Endothelial cell of umbilical vein (primary cell): Measurements from ENCODE around the gene DEFB124.
A peak's percentile ranks its signal among the peaks of the same experiment; 100 is the strongest.

Experiments
- EZH2 ChIP-seq: IDR thresholded peaks from 2 replicates; pipeline ENCODE4 v1.6.1; 2012; ENCODE audit warnings: borderline replicate concordance, low read depth, mild to moderate bottlenecking, moderate library complexity, low read length, inconsistent platforms; ENCODE audit not compliant: severe bottlenecking
- GATA2 ChIP-seq: IDR thresholded peaks from 2 replicates; pipeline ENCODE4 v1.7.0; 2011; ENCODE audit warnings: low read depth, mild to moderate bottlenecking, moderate library complexity, mixed read lengths, low read length; ENCODE audit not compliant: insufficient read length, insufficient read depth
- POLR2A ChIP-seq: IDR thresholded peaks from 2 replicates; pipeline ENCODE4 v1.6.1; 2012; ENCODE audit warnings: low read depth, mild to moderate bottlenecking, control low read depth, low read length
- TF ChIP-seq, protein P1 (sequence below), 2 donors: IDR thresholded peaks; 1 replicate in 1 of 2; 2 replicates in 1 of 2; pipeline ENCODE4 v1.5.1; 2011; ENCODE audit warnings: low read length in 2 of 2, mild to moderate bottlenecking in 2 of 2, moderate library complexity in 2 of 2, control low read depth in 1 of 2, inconsistent platforms in 1 of 2, low read depth in 1 of 2; ENCODE audit not compliant: insufficient read depth in 1 of 2; ENCODE audit errors: extremely low read depth in 1 of 2

DNA sequence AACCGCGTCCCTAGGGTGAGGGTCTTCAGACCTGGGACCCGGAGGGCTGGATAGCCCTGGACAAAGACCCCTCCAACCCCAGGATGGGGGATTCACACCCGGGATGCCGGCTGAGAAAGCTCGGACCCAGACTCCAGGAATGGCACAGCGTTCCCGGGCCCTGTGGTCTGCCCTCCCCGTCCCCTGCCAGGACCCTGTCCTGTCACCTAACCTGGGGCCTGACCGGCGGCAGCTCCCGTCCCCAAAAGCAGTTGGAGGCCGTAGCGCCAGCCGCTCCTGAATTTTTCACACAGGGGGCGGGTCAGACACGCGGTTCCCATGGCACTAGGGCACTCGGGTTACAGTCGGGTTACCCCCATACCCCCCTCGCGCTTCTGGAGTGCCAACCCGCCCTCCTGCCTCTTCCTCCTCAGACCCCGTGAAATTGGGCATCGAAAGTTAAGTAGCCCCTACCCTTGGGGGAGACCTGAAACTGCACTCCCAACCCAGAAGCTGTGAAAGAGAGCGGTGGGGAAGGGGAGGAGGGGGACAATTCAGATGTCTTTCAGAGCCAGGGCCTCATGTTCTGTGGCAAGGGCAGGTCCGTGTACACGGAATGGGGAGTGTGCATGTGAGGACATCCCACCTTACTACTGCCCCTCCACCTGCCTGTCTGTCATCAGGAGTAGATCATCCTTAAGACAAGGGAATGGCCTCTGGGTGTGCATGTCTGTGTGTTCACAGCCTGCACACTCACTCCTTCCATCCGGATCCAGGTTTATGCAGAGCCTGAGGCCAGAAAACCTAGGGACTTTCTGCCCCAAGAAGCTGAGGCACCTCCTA is 756 bp upstream of the DEFB124 start:
- TF ChIP-seq, protein P1, sequence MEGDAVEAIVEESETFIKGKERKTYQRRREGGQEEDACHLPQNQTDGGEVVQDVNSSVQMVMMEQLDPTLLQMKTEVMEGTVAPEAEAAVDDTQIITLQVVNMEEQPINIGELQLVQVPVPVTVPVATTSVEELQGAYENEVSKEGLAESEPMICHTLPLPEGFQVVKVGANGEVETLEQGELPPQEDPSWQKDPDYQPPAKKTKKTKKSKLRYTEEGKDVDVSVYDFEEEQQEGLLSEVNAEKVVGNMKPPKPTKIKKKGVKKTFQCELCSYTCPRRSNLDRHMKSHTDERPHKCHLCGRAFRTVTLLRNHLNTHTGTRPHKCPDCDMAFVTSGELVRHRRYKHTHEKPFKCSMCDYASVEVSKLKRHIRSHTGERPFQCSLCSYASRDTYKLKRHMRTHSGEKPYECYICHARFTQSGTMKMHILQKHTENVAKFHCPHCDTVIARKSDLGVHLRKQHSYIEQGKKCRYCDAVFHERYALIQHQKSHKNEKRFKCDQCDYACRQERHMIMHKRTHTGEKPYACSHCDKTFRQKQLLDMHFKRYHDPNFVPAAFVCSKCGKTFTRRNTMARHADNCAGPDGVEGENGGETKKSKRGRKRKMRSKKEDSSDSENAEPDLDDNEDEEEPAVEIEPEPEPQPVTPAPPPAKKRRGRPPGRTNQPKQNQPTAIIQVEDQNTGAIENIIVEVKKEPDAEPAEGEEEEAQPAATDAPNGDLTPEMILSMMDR (IDR thresholded peaks at IDR 0.05; ENCODE audit: extremely low read depth in 1 of 2, insufficient read depth in 1 of 2, low read depth in 1 of 2, low read length in 2 of 2), result no peak
- TF ChIP-seq GATA2 (no peak), POLR2A (no peak), EZH2 (peak; percentile 28)
